Measurements from ENCODE around the gene OR3A2. TPM values are rescaled to one million over a fixed set of nuclear protein-coding genes. Genes with fewer than 3 reads are reported as not detected.
"Not testable (repeated sequence)": the region's sequence is repeated elsewhere in the genome, so short reads cannot be mapped to it uniquely, and the experiment has no call there.

The OR3A2 gene
- total RNA-seq, 6 donors from 2014 or later = 0.24 to 0.46 TPM; not detected in 4

DNA sequence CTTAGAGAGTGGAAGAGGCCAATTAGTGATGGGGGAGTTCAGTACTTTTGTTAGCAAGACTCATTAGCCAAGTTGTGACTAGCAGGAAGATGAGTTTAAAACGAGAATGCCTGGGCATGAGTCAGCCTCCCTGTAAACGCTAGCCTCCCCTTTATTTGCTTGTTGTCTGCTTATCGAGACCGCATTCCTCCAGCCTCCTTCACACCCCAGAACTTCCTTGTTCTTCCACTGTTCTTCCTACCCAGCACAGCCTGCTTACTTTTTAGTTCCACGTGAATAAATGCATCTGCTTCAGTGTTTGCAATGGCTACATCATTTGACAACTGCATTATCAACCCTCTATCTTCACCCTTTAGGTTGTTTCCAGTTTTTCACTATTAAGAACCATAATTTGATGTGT, 67.8 kb downstream of the OR3A2 start:
- H3K36me3 ChIP-seq = no peaks in the 10 kb centered on the region
- no peaks in the 10 kb centered on the region for H3K27me3 ChIP-seq
- H3K4me1 ChIP-seq = no peaks in the 10 kb centered on the region
- H3K27ac ChIP-seq = no peak overlapping the region
- ATAC-seq (ENCODE audit: low FRiP score in 2 of 2) (no peak), DNase-seq (no peak)
- TF ChIP-seq POLR2AphosphoS5 (IDR thresholded peaks at IDR 0.05) = no peak
- 61 to 62% methylated on average over 5 of the region's 5 CpGs for WGBS, 2 donors
- H3K9me3 ChIP-seq = no peaks in the 10 kb centered on the region
- H3K4me3 ChIP-seq = no peak overlapping the region

GRCh38 chr17:3316836-3317235, 69.3 kb downstream of the OR3A2 start:
- WGBS, 2 donors = 35 to 65% methylated on average over 3 of the region's 3 CpGs
- no peak overlapping the region for H3K4me3 ChIP-seq
- ATAC-seq (ENCODE audit: low FRiP score in 2 of 2) (no peak), DNase-seq (no peak)
- H3K27ac ChIP-seq = no peak overlapping the region
- no peaks in the 10 kb centered on the region for H3K9me3 ChIP-seq
- H3K36me3 ChIP-seq = no peaks in the 10 kb centered on the region
- TF ChIP-seq EP300 (IDR thresholded peaks at IDR 0.05) = no peak
- TF ChIP-seq POLR2A (IDR thresholded peaks at IDR 0.05) = no peak
- no peak for TF ChIP-seq POLR2AphosphoS5 (IDR thresholded peaks at IDR 0.05)
- TF ChIP-seq, protein P1, sequence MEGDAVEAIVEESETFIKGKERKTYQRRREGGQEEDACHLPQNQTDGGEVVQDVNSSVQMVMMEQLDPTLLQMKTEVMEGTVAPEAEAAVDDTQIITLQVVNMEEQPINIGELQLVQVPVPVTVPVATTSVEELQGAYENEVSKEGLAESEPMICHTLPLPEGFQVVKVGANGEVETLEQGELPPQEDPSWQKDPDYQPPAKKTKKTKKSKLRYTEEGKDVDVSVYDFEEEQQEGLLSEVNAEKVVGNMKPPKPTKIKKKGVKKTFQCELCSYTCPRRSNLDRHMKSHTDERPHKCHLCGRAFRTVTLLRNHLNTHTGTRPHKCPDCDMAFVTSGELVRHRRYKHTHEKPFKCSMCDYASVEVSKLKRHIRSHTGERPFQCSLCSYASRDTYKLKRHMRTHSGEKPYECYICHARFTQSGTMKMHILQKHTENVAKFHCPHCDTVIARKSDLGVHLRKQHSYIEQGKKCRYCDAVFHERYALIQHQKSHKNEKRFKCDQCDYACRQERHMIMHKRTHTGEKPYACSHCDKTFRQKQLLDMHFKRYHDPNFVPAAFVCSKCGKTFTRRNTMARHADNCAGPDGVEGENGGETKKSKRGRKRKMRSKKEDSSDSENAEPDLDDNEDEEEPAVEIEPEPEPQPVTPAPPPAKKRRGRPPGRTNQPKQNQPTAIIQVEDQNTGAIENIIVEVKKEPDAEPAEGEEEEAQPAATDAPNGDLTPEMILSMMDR (IDR thresholded peaks at IDR 0.05) = no peak
- no peaks in the 10 kb centered on the region for H3K27me3 ChIP-seq
- no peaks in the 10 kb centered on the region for H3K4me1 ChIP-seq

- Histone ChIP-seq H3K4me1 (no peaks in the 10 kb centered on the region), H3K4me3 (no peak overlapping the region), H3K36me3 (no peaks in the 10 kb centered on the region), H3K9me3 (no peaks in the 10 kb centered on the region), H3K27me3 (no peaks in the 10 kb centered on the region), H3K27ac (no peak overlapping the region)
- ATAC-seq (ENCODE audit: low FRiP score in 2 of 2) = no peak
- no peak for DNase-seq
- TF ChIP-seq EP300 (IDR thresholded peaks at IDR 0.05) (no peak), POLR2A (IDR thresholded peaks at IDR 0.05) (no peak), POLR2AphosphoS5 (IDR thresholded peaks at IDR 0.05) (no peak)
- TF ChIP-seq, protein P1 (IDR thresholded peaks at IDR 0.05) = no peak
- WGBS, 2 donors = 68% methylated on average over 4 of the region's 4 CpGs
These were observed 77.5 kb downstream of the OR3A2 start for GRCh38 chr17:3308603-3309002.

DNA sequence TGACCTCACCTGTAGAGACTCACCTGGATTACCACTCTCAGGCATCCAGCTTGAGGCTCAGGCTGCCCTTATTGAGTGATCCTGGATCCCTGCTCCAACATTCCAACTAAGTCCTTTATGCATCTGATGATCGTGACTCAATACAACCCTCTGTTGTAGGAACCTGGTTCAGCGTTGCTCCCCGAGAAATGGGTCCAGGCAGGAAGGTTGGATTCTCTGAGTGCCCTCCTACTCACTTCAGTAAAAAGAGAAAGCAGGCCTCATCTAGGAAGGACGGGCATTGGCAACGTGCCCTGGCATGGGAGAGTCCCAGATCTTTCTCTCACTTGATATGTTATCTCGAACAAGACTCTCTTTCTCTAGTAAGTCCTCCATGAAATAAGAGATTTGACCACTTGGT, 87.8 kb downstream of the OR3A2 start, which contains the start of gene OR3A1:
TSS of gene OR3A1 (minus strand) at position 101 of the 400 bp plus-strand sequence. CDS start 5,778 bp downstream, outside the sequence.
- ATAC-seq (ENCODE audit: low FRiP score in 2 of 2) = no peak
- no peaks in the 10 kb centered on the region for H3K27me3 ChIP-seq
- no peaks in the 10 kb centered on the region for H3K4me1 ChIP-seq
- DNase-seq = no peak
- TF ChIP-seq POLR2AphosphoS5 (IDR thresholded peaks at IDR 0.05) (no peak), EP300 (IDR thresholded peaks at IDR 0.05) (no peak), POLR2A (IDR thresholded peaks at IDR 0.05) (no peak)
- TF ChIP-seq, protein P1 (IDR thresholded peaks at IDR 0.05) = no peak
- H3K36me3 ChIP-seq = no peaks in the 10 kb centered on the region
- no peaks in the 10 kb centered on the region for H3K9me3 ChIP-seq
- 80 to 93% methylated on average over 5 to 6 of the region's 6 CpGs for WGBS, 2 donors
- H3K27ac ChIP-seq = no peak within 1 kb of the TSS
- H3K4me3 ChIP-seq = no peak within 1 kb of the TSS

GRCh38 chr17:3295632-3296031, 90.5 kb downstream of the OR3A2 start:
- WGBS, 2 donors = 66 to 69% methylated on average over 4 of the region's 4 CpGs
- TF ChIP-seq, protein P1 (IDR thresholded peaks at IDR 0.05) = no peak
- H3K27me3 ChIP-seq = no peaks in the 10 kb centered on the region
- H3K4me3 ChIP-seq = no peak overlapping the region
- no peaks in the 10 kb centered on the region for H3K9me3 ChIP-seq
- no peak for DNase-seq
- H3K4me1 ChIP-seq = no peaks in the 10 kb centered on the region
- no peak for ATAC-seq (ENCODE audit: low FRiP score in 2 of 2)
- no peak overlapping the region for H3K27ac ChIP-seq
- H3K36me3 ChIP-seq = no peaks in the 10 kb centered on the region

- not testable (repeated sequence) for H3K4me3 ChIP-seq; H3K4me1 ChIP-seq; H3K36me3 ChIP-seq; ATAC-seq (ENCODE audit: low FRiP score in 2 of 2); DNase-seq; H3K27me3 ChIP-seq; H3K27ac ChIP-seq; H3K9me3 ChIP-seq
- 81 to 95% methylated on average over 1 of the region's 1 CpG for WGBS, 2 donors
These were observed 92.6 kb downstream of the OR3A2 start for GRCh38 chr17:3293548-3293947.

All from upper lobe of left lung (tissue), 6 donors.